ENCODE data around the gene IRAK2. TPM values are rescaled to one million over a fixed set of nuclear protein-coding genes. Genes with fewer than 3 reads are reported as not detected.
"Not testable (repeated sequence)": the region's sequence is repeated elsewhere in the genome, so short reads cannot be mapped to it uniquely, and the experiment has no call there.

Gene IRAK2
- total RNA-seq, 1 donor from 2014 or later, result 4.7 TPM

- no peaks in the 10 kb centered on the region for H3K36me3 ChIP-seq (ENCODE audit: control insufficient read depth, insufficient read depth, low read length)
- no peak for TF ChIP-seq CTCF (IDR thresholded peaks at IDR 0.05; ENCODE audit: insufficient read depth, low read length, severe bottlenecking)
- no peaks in the 10 kb centered on the region for H3K27me3 ChIP-seq (ENCODE audit: control insufficient read depth, insufficient read depth, low read length)
- no peak overlapping the region for H3K4me3 ChIP-seq (ENCODE audit: low read depth, low read length)
- FAIRE-seq (no peak), DNase-seq (ENCODE audit: low read depth) (no peak)
These were observed 2.5 kb upstream of the IRAK2 start for GRCh38 chr3:10162185-10162584.

- peak overlapping the region; percentile 89 for H3K4me3 ChIP-seq (ENCODE audit: low read depth, low read length)
- not testable (repeated sequence) for FAIRE-seq; DNase-seq (ENCODE audit: low read depth); H3K36me3 ChIP-seq (ENCODE audit: control insufficient read depth, insufficient read depth, low read length); H3K27me3 ChIP-seq (ENCODE audit: control insufficient read depth, insufficient read depth, low read length)
These were observed 546 bp upstream of the IRAK2 start for GRCh38 chr3:10164201-10164545.

GRCh38 chr3:10166213-10166604 is 1.5 kb downstream of the IRAK2 start:
- TF ChIP-seq CTCF (IDR thresholded peaks at IDR 0.05; ENCODE audit: insufficient read depth, low read length, severe bottlenecking), result no peak
- Histone ChIP-seq H3K27me3 (ENCODE audit: control insufficient read depth, insufficient read depth, low read length) (no peaks in the 10 kb centered on the region), H3K4me3 (ENCODE audit: low read depth, low read length) (no peak overlapping the region), H3K36me3 (ENCODE audit: control insufficient read depth, insufficient read depth, low read length) (no peaks in the 10 kb centered on the region)
- FAIRE-seq (no peak), DNase-seq (ENCODE audit: low read depth) (no peak)

- no peaks in the 10 kb centered on the region for H3K36me3 ChIP-seq (ENCODE audit: control insufficient read depth, insufficient read depth, low read length)
- DNase-seq (ENCODE audit: low read depth), result no peak
- FAIRE-seq, result no peak
- TF ChIP-seq CTCF (IDR thresholded peaks at IDR 0.05; ENCODE audit: insufficient read depth, low read length, severe bottlenecking), result no peak
- H3K27me3 ChIP-seq (ENCODE audit: control insufficient read depth, insufficient read depth, low read length), result no peaks in the 10 kb centered on the region
- no peak overlapping the region for H3K4me3 ChIP-seq (ENCODE audit: low read depth, low read length)
These were observed 4.3 kb downstream of the IRAK2 start for GRCh38 chr3:10169000-10169496.

GRCh38 chr3:10170915-10171478 is 6.3 kb downstream of the IRAK2 start:
- no peaks in the 10 kb centered on the region for H3K27me3 ChIP-seq (ENCODE audit: control insufficient read depth, insufficient read depth, low read length)
- H3K36me3 ChIP-seq (ENCODE audit: control insufficient read depth, insufficient read depth, low read length), result no peaks in the 10 kb centered on the region
- no peak for FAIRE-seq
- DNase-seq (ENCODE audit: low read depth), result no peak
- TF ChIP-seq CTCF (IDR thresholded peaks at IDR 0.05; ENCODE audit: insufficient read depth, low read length, severe bottlenecking), result no peak
- no peak overlapping the region for H3K4me3 ChIP-seq (ENCODE audit: low read depth, low read length)

GRCh38 chr3:10173095-10173925 is 8.6 kb downstream of the IRAK2 start:
- Histone ChIP-seq H3K27me3 (ENCODE audit: control insufficient read depth, insufficient read depth, low read length) (no peaks in the 10 kb centered on the region), H3K4me3 (ENCODE audit: low read depth, low read length) (no peak overlapping the region), H3K36me3 (ENCODE audit: control insufficient read depth, insufficient read depth, low read length) (peaks cover 2% of the 10 kb centered on the region)
- DNase-seq (ENCODE audit: low read depth), result no peak
- no peak for TF ChIP-seq CTCF (IDR thresholded peaks at IDR 0.05; ENCODE audit: insufficient read depth, low read length, severe bottlenecking)
- FAIRE-seq, result no peak

Measured in bronchial epithelial cell (primary cell).